HT-29 (cell line): Measurements from ENCODE around the gene LAPTM5. TPM values are rescaled to one million over a fixed set of nuclear protein-coding genes. Genes with fewer than 3 reads are reported as not detected.
A peak's percentile ranks its signal among the peaks of the same experiment; 100 is the strongest.

Experiments
- DNase-seq: peaks from one replicate; pipeline ENCODE4 v3.0.0-alpha.2; 2015; ENCODE audit warnings: low spot score
- total RNA-seq: library from RNA; depleted of rRNA; stranded (reverse); fragments of >200 nt; shearing (Covaris generic); gene quantifications from 2 replicates; pipeline ENCODE4 v1.2.3, GENCODE V29; 2014

LAPTM5 gene
- total RNA-seq, 1 experiment from 2014 or later, result 0.08 TPM

GRCh38 chr1:30718636-30719405, 38.8 kb downstream of the LAPTM5 start:
- peak; percentile 91 for DNase-seq

- peak; percentile 98 for DNase-seq
Measured at GRCh38 chr1:30718091-30718635, 39.4 kb downstream of the LAPTM5 start.

DNA sequence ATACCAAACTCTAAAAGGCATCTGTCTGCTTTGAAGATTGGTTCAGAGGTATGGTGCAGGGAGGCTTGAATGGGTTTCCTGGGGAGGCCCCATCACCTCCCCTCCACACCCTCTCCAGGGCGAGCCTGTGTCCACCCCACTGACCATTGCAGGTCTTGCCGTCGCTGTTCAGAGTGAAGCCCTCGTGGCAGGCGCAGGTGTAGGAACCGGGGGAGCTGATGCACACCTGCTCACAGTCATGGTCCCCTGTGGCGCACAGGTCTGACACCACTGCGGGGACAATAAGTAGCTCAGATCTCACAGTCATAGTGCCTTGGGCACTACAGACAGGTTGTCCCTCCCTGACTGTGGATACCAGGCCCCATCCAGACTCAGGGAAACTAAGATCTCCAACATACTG, 40.9 kb downstream of the LAPTM5 start:
- DNase-seq, result no peak

- DNase-seq, result no peak
Measured at GRCh38 chr1:30715886-30716285, 41.7 kb downstream of the LAPTM5 start.

DNA sequence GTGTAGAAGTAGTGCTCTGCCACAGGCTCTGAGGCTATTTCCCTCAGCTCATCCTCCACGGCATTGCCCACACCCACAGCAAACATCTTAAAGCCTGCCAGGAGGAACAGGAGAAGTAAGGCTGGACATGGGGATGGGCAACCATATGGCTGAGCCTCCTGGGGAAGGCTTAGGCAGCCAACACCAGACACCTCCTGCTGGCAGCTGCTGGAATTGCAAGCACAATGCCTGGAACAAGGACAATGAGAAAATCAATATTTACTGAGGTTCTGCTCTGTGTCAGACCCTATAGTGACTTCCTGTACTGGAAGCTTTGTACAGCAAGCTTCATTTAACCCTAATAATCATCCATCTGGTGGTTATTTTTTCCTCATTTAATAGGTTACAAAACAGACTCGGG, 42.4 kb downstream of the LAPTM5 start:
- peak; percentile 42 for DNase-seq

- DNase-seq, result no peak
Measured at GRCh38 chr1:30714536-30715090, 43.0 kb downstream of the LAPTM5 start.

GRCh38 chr1:30714025-30714424, 43.5 kb downstream of the LAPTM5 start:
- no peak for DNase-seq

- DNase-seq, result no peak
Measured at GRCh38 chr1:30713311-30713710, 44.3 kb downstream of the LAPTM5 start.

- DNase-seq, result no peak
Measured at GRCh38 chr1:30712583-30712982, 45.0 kb downstream of the LAPTM5 start.

DNA sequence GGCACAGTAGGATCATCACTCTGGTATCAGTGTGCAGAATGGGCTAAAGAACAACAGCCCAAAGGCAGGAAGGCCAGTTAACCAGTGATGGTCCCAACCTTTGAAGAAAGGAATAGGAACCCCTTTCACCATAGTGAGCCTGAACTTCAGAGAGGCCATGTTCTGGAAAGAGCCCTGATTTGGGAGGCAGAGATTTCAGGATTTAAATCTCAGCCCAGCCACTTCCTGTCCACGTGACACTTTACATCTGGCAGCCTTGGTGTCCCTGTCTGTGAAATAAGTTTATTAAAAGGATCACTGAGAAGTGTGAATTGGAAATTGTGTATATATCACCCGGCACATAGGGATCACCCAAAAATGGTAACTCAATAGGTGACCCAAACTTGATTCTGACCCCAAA, 47.2 kb downstream of the LAPTM5 start:
- no peak for DNase-seq

GRCh38 chr1:30708361-30708728, 49.2 kb downstream of the LAPTM5 start:
- DNase-seq, result no peak

DNA sequence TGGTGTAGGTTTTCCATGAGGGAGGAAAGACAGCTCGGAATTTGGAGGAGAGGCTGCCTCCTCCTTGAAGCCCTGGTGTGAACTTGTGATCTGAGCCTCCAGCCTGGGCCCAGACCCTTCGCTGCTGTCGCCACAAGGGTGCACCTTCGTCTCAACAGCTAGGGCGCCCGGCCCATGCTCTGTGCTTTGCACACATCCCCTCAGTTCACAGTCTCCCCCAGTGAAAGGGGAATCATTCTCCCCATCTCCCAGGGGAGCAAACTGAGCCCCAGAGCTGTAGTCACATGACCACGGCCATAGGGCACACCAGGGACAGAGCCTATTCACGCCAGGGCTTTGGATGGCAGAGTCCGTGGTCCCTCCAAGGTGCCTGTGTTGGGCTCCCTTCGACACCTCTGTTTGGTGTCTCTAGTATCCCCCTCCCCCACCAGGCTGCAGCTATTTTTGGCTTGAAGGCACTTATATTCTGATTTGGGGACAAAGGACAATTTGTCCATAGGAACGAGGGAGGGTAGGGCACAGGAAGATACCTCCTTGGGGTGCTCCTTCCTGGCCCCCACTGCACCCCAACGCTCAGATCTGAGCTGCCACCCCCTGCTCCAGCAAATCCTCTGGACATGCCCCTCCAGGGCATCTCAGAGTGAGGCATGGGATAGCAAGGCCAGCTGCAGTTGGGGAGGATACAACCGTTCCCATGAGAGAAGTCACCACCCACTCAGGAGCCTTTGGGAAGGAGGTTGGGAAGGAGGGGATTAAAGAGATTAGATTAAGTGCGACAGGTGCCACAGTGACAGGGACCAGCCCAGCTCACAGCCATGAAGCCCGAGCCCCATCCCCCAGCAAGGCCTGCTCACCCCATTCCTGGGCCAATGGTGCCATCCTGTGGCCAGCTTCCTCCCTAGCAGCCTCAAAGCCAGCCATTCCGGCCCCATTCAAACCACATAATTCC, 49.9 kb downstream of the LAPTM5 start:
- peak; percentile 83 for DNase-seq

GRCh38 chr1:30706528-30706927, 51.0 kb downstream of the LAPTM5 start:
- no peak for DNase-seq

DNA sequence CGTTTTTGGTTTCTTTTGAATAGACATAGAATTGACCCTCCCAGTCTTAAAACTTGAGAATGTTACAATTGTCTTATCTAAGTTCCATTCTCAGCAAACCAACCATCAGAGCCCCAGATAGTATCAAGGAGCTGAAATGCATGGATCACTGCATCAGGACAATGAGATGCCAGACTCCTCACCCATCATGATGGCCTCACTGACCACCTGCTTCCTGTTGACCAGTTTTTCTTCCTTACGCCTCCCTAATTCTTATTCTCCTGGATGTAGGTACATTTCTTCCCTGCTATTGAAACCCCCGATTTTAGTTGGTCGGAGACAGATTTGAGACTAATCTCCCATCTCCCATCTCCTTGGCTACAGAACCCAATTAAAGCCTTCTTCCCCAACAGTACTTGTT, 51.9 kb downstream of the LAPTM5 start:
- DNase-seq, result no peak

- DNase-seq, result no peak
Measured at GRCh38 chr1:30704765-30705509, 52.6 kb downstream of the LAPTM5 start.

DNA sequence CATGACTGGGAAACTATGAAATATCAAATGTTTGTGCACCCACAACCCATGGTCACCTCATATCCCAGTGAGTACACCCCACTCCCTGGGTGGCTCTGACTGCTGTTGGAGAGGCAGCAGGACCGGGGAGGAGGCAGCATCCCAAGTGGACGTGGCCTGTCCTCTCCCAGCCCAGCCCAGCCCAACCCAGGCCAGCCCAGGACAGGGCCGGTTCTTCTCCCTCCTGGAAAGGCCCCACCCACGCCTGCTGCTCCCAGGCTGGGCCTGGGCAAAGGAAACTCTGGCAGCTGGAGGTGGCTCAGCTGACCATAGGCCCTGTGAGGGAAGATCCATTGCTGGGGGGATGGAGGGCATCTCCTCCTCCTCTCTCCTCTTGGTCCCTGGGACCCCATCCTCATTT, 53.3 kb downstream of the LAPTM5 start:
- no peak for DNase-seq

DNA sequence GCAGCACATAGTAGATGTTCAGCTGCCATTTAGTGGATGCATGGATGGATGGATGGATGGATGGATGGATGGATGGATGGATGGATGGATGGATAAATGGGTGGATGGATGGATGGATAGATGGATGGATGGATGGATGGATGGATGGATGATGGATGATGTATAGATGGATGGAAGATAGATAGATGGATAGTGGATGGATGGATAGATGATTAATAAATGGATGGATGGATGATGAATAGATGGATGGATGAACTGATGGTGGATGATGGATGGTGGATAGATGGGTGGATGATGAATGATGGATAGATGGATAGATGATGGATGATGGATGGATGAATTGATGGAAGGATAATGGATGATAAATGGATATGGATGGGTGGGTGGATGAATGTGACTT, 54.8 kb downstream of the LAPTM5 start:
- DNase-seq, result no peak

DNA sequence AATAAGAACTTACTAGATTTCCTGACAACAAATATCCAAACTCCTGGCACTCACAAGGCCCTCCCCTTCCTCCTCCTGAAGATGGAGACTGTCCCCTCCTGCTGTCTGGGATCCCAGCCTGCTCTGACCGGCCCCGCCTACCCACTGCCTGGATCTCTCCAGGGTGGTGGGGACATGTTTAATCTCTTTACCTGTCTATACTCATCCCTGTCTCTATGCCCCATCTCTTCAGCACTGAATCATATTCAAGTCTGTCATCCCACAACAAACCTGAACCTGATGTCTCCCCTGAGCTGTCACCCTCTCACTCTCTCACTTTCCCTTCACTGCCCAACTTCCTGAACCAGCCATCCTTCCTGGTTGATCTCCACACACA, 56.3 kb downstream of the LAPTM5 start:
- DNase-seq, result no peak

DNA sequence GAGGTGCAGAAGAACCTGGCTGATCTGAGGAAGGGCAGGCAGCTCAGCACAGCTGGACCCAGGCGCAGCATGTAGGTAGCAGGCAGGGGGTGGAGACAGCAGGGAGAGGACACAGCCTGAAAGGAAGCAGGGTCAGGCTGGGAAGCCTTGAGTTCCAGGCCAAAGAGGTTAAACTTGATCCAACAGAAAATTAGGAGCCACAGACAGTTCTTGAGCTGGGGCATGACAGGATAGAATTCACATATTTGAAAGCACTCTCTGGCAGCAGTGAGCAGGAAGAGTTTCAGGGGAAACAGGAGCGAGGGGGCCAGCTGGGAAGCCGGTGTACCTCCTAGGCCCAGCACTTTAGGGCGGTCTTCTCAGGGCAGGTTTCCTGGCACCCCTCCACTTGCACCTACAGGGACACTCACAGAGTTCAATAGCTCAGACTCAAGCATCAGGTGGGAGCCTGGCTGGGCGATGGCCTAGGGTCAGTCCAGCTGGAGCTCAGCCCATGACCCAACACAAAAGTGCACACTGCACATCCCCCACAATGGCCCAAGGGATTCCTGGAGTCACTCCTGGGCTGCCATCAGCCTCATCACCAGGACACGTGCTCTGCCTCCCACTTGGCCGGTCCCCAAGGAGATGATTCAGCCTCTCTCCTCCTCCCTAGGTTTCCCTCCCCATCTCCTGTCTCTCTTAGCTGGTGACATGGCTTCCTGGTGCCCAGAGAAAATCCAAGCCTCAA, 56.9 kb downstream of the LAPTM5 start:
- DNase-seq, result no peak

DNA sequence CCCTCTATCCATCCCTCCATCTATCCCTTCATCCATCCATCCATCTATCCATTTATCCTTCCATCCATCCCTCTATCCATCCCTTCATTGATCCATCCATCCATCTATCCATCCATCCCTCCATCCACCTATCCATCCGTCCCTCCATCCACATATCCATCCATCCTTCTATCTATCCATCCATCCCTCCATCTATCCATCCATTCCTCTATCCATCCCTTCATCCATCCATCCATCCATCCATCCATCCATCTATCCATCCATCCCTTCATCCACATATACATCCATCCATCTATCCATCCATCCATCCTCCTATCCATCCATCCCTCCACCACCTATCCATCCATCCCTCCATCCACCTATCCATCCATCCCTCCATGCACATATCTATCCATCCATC, 57.8 kb downstream of the LAPTM5 start:
- DNase-seq, result no peak
